Thyroid gland (tissue), 4 donors: Measurements from ENCODE around the gene ASXL1. TPM values are rescaled to one million over a fixed set of nuclear protein-coding genes. Genes with fewer than 3 reads are reported as not detected.

Source experiments
- DNase-seq, 2 donors: peaks; one replicate each; pipeline ENCODE4 v3.0.0-alpha.2; 2019
- H3K27ac ChIP-seq, 3 donors: fragments of 200-600 bp; sonication (generic); 1 replicate in 2 of 3; 2 replicates in 1 of 3; pipeline ENCODE4 v1.5.1; 2016 to 2019; ENCODE audit warnings: mild to moderate bottlenecking in 1 of 3, moderate library complexity in 1 of 3
- H3K27me3 ChIP-seq: fragments of 200-600 bp; sonication (generic); one replicate; pipeline ENCODE4 v1.5.1; 2019
- H3K36me3 ChIP-seq, 2 donors: fragments of 200-600 bp; sonication (generic); one replicate each; pipeline ENCODE4 v1.5.1; 2016 to 2019
- H3K4me1 ChIP-seq, 2 donors: fragments of 200-600 bp; sonication (generic); one replicate each; pipeline ENCODE4 v1.5.1; 2017 to 2019
- H3K4me3 ChIP-seq, 3 donors: fragments of 200-600 bp; sonication (generic); replicated peaks in 1 of 3; 1 replicate in 2 of 3; 2 replicates in 1 of 3; pipeline ENCODE4 v1.5.1; 2016; ENCODE audit warnings: mild to moderate bottlenecking in 1 of 3
- H3K9me3 ChIP-seq: fragments of 200-600 bp; sonication (generic); one replicate; pipeline ENCODE4 v1.5.1; 2017
- CTCF ChIP-seq, 6 experiments: fragments of 200-600 bp in 3 of 6; fragments of 450-650 bp in 3 of 6; sonication (generic) in 3 of 6; IDR thresholded peaks; one replicate each; pipeline ENCODE4 v1.5.1; 2016 to 2019; ENCODE audit warnings: antibody characterized with exemption in 6 of 6, mild to moderate bottlenecking in 2 of 6, inconsistent platforms in 1 of 6, moderate library complexity in 1 of 6
- POLR2A ChIP-seq, 2 donors: fragments of 450-650 bp; IDR thresholded peaks; one replicate each; pipeline ENCODE4 v1.6.1; 2017; ENCODE audit warnings: antibody characterized with exemption in 2 of 2, mild to moderate bottlenecking in 2 of 2, moderate library complexity in 1 of 2
- WGBS, 2 donors: methylation state at CpG; one replicate each; pipeline ENCODE4 v1.1.5; 2017; 5-methylcytosine and 5-hydroxymethylcytosine counted together
- intact Hi-C: fragments of 100-400 bp; cut with DNase I; formaldehyde crosslinking; loops from one replicate; pipeline ENCODE4 v1.15.1; 2023
- total RNA-seq, 4 donors: library from RNA; depleted of rRNA; stranded (reverse); fragments of >200 nt; gene quantifications; one replicate each; pipeline ENCODE4 v1.2.3, GENCODE V29; 2016

ASXL1 gene
- total RNA-seq, 4 donors from 2014 or later, result 62.1 to 155 (median 67.5) TPM

GRCh38 chr20:32444474-32445220 lies 86.5 kb downstream of the ASXL1 start:
- DNase-seq, result no peak
- Histone ChIP-seq H3K27ac (peak overlapping the region in 1 of 3 donors; percentile 44), H3K36me3 (no peaks in the 10 kb centered on the region), H3K4me3 (no peak overlapping the region), H3K4me1 (peaks cover 24 to 28% of the 10 kb centered on the region in 2 donors), H3K9me3 (no peaks in the 10 kb centered on the region), H3K27me3 (no peaks in the 10 kb centered on the region)
- 74 to 82% methylated on average over 7 of the region's 7 CpGs for WGBS, 2 donors
- intact Hi-C loops, result no loop called here
- TF ChIP-seq CTCF (IDR thresholded peaks at IDR 0.05) (no peak), POLR2A (IDR thresholded peaks at IDR 0.05) (no peak)

GRCh38 chr20:32445539-32446273 lies 87.6 kb downstream of the ASXL1 start:
- Histone ChIP-seq H3K27me3 (no peaks in the 10 kb centered on the region), H3K36me3 (no peaks in the 10 kb centered on the region), H3K9me3 (no peaks in the 10 kb centered on the region), H3K4me3 (no peak overlapping the region), H3K27ac (peak overlapping the region in 1 of 3 donors; percentile 44), H3K4me1 (peaks cover 24 to 28% of the 10 kb centered on the region in 2 donors)
- TF ChIP-seq POLR2A (IDR thresholded peaks at IDR 0.05), result no peak
- no peak for TF ChIP-seq CTCF (IDR thresholded peaks at IDR 0.05)
- DNase-seq, result peak; percentile 63 to 67
- WGBS, 2 donors, result 21 to 46% methylated on average over 8 to 9 of the region's 12 CpGs
- intact Hi-C loops, result no loop called here

- Histone ChIP-seq H3K36me3 (peaks cover 2 to 3% of the 10 kb centered on the region in 2 donors), H3K4me1 (peaks cover 24 to 28% of the 10 kb centered on the region in 2 donors), H3K4me3 (no peak overlapping the region), H3K27me3 (no peaks in the 10 kb centered on the region), H3K27ac (peak overlapping the region in 1 of 3 donors; percentile 44), H3K9me3 (no peaks in the 10 kb centered on the region)
- WGBS, 2 donors, result 60 to 64% methylated on average over 9 to 11 of the region's 14 CpGs
- intact Hi-C loops, result no loop called here
- DNase-seq, result peak; percentile 31 to 50
- TF ChIP-seq POLR2A (IDR thresholded peaks at IDR 0.05) (no peak), CTCF (IDR thresholded peaks at IDR 0.05) (no peak)
These were observed 88.4 kb downstream of the ASXL1 start for GRCh38 chr20:32446301-32447100.

GRCh38 chr20:32447136-32448027 lies 89.3 kb downstream of the ASXL1 start:
- intact Hi-C loops, result no loop called here
- H3K36me3 ChIP-seq, result peaks cover 11 to 12% of the 10 kb centered on the region in 2 donors
- DNase-seq, result peak; percentile 56 to 63
- 78% methylated on average over 12 to 18 of the region's 22 CpGs for WGBS, 2 donors
- no peaks in the 10 kb centered on the region for H3K9me3 ChIP-seq
- H3K4me1 ChIP-seq, result peaks cover 24 to 28% of the 10 kb centered on the region in 2 donors
- TF ChIP-seq POLR2A (IDR thresholded peaks at IDR 0.05), result no peak
- TF ChIP-seq CTCF (IDR thresholded peaks at IDR 0.05), result no peak
- H3K4me3 ChIP-seq, result no peak overlapping the region
- H3K27me3 ChIP-seq, result no peaks in the 10 kb centered on the region
- peak overlapping the region in 1 of 3 donors; percentile 44 for H3K27ac ChIP-seq
